Type B pancreatic cell (in vitro differentiated cells): ENCODE measurements around the gene SS18L1. TPM values are rescaled to one million over a fixed set of nuclear protein-coding genes. Genes with fewer than 3 reads are reported as not detected.
A peak's percentile ranks its signal among the peaks of the same experiment; 100 is the strongest.

Experiments used
- DNase-seq: peaks from one replicate; pipeline ENCODE4 v3.0.0; 2021; ENCODE audit warnings: mixed read lengths; ENCODE audit not compliant: unreplicated experiment; ENCODE audit errors: extremely low spot score
- H3K27ac Mint-ChIP-seq: 2 replicates; pipeline ENCODE4 v1.8.0; 2021; ENCODE audit warnings: mild to moderate bottlenecking, mixed read lengths
- H3K27me3 Mint-ChIP-seq: 2 replicates; pipeline ENCODE4 v1.8.0; 2021; ENCODE audit warnings: mixed read lengths
- H3K36me3 Mint-ChIP-seq: 2 replicates; pipeline ENCODE4 v1.8.0; 2021; ENCODE audit warnings: mixed read lengths
- H3K4me1 Mint-ChIP-seq: one replicate; pipeline ENCODE4 v1.8.0; 2021; ENCODE audit warnings: mixed read lengths; ENCODE audit not compliant: unreplicated experiment
- H3K4me3 Mint-ChIP-seq: 2 replicates; pipeline ENCODE4 v1.8.0; 2021; ENCODE audit warnings: mild to moderate bottlenecking, mixed read lengths
- H3K9me3 Mint-ChIP-seq: 2 replicates; pipeline ENCODE4 v1.8.0; 2021; ENCODE audit warnings: mixed read lengths
- total RNA-seq: library from RNA; stranded (reverse); gene quantifications from 2 replicates; pipeline ENCODE4 v1.2.1, GENCODE V29; 2021; ENCODE audit warnings: low replicate concordance
- TF ChIP-seq, protein P1 (sequence below): fragments of 200-600 bp; sonication (generic); conservative IDR thresholded peaks from 2 replicates; pipeline ENCODE4 v1.5.0; 2021; ENCODE audit warnings: antibody characterized with exemption, mild to moderate bottlenecking

SS18L1 gene
- total RNA-seq, 1 donor from 2014 or later = 25.5 TPM

DNA sequence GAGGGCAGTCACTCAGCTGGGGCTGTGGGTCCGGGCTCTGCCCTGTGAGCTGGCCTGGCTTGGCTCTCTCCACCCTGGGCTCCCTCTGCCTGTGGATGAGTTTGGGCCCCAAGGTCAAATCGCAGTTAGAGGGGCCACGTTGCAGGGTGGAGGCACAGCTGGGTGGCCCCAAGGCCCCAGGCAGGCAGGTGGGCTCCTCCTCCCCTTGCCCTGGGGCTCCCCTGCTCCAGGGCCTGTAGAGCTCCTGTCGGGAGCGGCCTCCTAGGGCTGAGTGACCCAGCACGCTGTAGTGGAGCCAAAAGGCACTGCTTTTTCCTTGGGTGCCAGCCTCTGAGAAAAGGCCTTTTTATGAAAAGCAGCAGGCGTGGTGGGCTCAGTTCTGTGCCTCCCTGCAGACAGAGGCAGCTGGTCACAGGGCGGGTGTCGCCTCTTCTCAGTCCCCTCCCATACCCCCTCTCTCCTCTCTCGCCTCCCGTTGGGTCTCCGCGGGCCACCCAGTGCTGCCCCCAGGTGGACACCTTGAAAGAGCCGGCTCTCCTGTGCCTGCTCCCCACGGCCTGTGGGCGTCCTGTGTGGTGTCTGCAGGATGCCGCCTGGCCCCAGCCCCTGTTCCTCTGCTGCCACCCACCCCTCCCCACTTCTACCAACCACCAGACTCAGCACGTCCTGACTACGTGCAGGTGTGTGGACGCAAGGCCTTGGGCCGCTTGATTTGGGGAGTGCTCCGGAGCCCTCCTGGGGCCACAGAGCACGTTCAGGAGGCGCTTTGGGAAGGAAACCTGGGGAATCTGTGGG lies 13.2 kb downstream of the SS18L1 start:
- Mint-ChIP-seq H3K27me3 (no peaks in the 10 kb centered on the region), H3K36me3 (peaks cover 18% of the 10 kb centered on the region), H3K4me1 (peaks cover 11% of the 10 kb centered on the region)

DNA sequence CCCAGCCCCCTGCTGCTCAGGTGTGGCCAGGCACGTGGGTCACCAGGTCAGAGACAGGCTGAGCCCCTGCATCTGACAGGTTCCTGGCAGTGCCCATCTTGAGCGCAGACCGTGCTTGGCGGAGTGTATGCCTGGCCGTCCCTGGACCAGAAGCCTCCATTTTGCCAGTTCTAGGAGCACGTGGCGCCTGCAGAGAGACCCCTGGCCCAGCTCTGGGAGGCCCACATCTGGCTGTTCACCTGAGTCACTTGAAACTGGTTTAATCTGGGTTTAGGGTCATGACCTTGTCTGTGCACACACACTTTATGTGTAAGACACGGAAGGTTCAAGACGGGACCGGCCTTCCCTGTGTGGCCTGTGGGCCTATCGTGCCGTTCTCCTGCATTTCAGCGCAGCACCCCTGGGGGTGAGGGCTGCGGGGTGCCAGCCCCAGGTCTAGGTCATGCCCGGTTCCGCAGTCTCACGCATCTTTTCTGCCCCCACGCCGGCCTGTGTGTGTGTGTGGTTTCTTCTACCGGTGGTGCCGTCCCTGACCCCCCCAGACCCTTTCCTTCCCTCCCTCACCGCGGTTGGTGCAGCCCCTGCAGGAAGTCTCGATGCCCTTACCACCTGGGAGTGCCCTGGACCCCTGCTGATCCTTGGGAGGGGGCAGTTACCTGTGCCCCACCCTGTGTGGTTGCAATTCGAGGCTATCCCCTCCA lies 14.0 kb downstream of the SS18L1 start:
- Mint-ChIP-seq H3K4me3 (no peak overlapping the region), H3K36me3 (peaks cover 15% of the 10 kb centered on the region), H3K4me1 (peaks cover 11% of the 10 kb centered on the region), H3K9me3 (no peaks in the 10 kb centered on the region), H3K27ac (no peak overlapping the region), H3K27me3 (no peaks in the 10 kb centered on the region)
- TF ChIP-seq, protein P1, sequence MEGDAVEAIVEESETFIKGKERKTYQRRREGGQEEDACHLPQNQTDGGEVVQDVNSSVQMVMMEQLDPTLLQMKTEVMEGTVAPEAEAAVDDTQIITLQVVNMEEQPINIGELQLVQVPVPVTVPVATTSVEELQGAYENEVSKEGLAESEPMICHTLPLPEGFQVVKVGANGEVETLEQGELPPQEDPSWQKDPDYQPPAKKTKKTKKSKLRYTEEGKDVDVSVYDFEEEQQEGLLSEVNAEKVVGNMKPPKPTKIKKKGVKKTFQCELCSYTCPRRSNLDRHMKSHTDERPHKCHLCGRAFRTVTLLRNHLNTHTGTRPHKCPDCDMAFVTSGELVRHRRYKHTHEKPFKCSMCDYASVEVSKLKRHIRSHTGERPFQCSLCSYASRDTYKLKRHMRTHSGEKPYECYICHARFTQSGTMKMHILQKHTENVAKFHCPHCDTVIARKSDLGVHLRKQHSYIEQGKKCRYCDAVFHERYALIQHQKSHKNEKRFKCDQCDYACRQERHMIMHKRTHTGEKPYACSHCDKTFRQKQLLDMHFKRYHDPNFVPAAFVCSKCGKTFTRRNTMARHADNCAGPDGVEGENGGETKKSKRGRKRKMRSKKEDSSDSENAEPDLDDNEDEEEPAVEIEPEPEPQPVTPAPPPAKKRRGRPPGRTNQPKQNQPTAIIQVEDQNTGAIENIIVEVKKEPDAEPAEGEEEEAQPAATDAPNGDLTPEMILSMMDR = no peak
- no peak for DNase-seq

More for the DNA sequence above, 13.2 kb downstream of the SS18L1 start:
- H3K4me3 Mint-ChIP-seq = no peak overlapping the region
- H3K9me3 Mint-ChIP-seq = no peaks in the 10 kb centered on the region
- TF ChIP-seq, protein P1 = peak; percentile 80
- no peak for DNase-seq
- H3K27ac Mint-ChIP-seq = no peak overlapping the region

DNA sequence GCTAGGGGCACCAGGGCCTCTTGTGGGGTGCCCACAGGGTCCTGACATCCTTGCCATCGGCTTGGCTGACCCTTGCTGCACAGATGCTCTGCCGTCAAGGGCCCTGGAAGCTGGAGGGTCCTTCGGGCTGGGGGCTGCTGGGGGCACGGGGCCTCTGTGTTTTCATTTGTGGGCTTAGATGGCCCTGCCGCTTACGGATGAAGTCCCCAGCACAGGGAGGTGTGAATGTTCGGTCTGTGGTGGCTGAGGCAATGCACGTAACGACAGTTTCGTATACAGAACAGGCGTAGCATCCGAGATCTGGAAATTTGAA lies 14.5 kb downstream of the SS18L1 start:
- Mint-ChIP-seq H3K4me1 (peaks cover 11% of the 10 kb centered on the region), H3K27ac (no peak overlapping the region), H3K9me3 (no peaks in the 10 kb centered on the region), H3K27me3 (no peaks in the 10 kb centered on the region), H3K4me3 (no peak overlapping the region), H3K36me3 (peaks cover 10% of the 10 kb centered on the region)
- TF ChIP-seq, protein P1 = no peak
- no peak for DNase-seq

DNA sequence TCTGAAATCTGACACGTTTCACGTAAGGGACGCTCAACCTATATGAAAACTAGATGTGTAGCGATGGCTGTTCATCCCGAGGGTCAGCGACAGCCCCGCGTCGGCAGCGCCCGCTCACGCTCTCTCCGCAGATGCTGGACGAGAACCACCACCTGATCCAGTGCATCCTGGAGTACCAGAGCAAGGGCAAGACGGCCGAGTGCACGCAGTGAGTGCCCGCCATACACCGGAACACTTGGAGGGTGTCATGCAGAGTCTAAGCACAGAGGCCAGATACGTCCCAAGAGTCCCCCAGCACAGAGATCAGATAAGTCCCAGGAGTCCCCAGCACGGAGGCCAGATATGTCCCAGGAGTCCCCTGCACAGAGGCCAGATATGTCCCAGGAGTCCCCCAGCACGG lies 15.0 kb downstream of the SS18L1 start:
- Mint-ChIP-seq H3K4me3 (no peak overlapping the region), H3K27ac (no peak overlapping the region), H3K27me3 (no peaks in the 10 kb centered on the region), H3K36me3 (peaks cover 10% of the 10 kb centered on the region), H3K9me3 (no peaks in the 10 kb centered on the region), H3K4me1 (peaks cover 11% of the 10 kb centered on the region)
- DNase-seq = no peak
- TF ChIP-seq, protein P1 = no peak

DNA sequence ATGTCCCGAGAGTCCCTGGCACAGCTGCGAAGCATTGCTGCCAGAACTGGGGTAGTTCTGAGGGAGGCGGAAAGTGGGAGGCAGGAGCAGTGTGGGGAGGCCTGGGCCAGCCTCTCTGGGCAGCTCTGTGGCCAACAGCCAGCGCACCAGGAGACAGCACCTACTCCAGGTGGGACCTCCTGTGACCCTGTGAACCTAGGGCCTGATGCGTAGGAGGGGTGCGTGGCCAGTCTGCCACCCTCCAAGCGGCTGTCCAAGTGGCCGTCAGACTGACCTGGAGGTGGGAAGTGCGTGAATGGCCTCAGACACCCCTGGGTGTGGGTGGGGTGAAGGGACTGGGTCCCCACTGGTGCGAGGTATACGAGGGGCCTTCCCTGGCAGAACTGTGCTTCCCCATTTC lies 15.5 kb downstream of the SS18L1 start:
- TF ChIP-seq, protein P1 = no peak
- Mint-ChIP-seq H3K4me1 (peaks cover 11% of the 10 kb centered on the region), H3K27ac (no peak overlapping the region), H3K36me3 (peaks cover 7% of the 10 kb centered on the region), H3K9me3 (no peaks in the 10 kb centered on the region), H3K4me3 (no peak overlapping the region), H3K27me3 (no peaks in the 10 kb centered on the region)
- DNase-seq = no peak
